ENCODE data around the gene FARP2.

DNA sequence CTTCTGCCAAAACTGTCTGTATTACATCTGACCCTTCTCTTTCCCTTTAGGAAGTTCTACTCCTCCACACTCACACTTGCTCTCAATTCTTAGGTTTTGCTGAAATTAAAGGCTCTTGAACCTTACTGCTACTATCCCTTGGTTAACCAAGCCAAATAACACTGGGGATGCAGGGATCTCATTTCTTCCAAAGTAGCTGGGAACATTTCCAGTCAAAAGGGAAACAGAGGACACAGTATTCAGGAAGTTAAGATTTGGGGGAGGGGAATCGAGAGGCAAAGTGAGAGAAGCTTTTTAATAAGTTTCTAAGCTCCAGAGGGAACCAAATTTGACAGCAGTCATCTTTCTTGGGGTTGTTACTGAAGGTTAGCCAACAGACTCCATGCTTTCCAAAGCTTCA is 34.2 kb upstream of the FARP2 start:
- TF ChIP-seq POLR2A (IDR thresholded peaks at IDR 0.05; ENCODE audit: low read depth) (no peak), POLR2AphosphoS5 (IDR thresholded peaks at IDR 0.05) (no peak), EP300 (IDR thresholded peaks at IDR 0.05) (no peak)
- TF ChIP-seq, protein P1, sequence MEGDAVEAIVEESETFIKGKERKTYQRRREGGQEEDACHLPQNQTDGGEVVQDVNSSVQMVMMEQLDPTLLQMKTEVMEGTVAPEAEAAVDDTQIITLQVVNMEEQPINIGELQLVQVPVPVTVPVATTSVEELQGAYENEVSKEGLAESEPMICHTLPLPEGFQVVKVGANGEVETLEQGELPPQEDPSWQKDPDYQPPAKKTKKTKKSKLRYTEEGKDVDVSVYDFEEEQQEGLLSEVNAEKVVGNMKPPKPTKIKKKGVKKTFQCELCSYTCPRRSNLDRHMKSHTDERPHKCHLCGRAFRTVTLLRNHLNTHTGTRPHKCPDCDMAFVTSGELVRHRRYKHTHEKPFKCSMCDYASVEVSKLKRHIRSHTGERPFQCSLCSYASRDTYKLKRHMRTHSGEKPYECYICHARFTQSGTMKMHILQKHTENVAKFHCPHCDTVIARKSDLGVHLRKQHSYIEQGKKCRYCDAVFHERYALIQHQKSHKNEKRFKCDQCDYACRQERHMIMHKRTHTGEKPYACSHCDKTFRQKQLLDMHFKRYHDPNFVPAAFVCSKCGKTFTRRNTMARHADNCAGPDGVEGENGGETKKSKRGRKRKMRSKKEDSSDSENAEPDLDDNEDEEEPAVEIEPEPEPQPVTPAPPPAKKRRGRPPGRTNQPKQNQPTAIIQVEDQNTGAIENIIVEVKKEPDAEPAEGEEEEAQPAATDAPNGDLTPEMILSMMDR (IDR thresholded peaks at IDR 0.05) = no peak

Measured in esophagus muscularis mucosa (tissue), 4 donors.